ENCODE measurements around the gene RAD54L. TPM values are rescaled to one million over a fixed set of nuclear protein-coding genes. Genes with fewer than 3 reads are reported as not detected.
"Not testable (repeated sequence)": the region's sequence is repeated elsewhere in the genome, so short reads cannot be mapped to it uniquely, and the experiment has no call there.

RAD54L gene
- total RNA-seq, 2 experiments from 2014 or later, result 64.2 to 73.4 TPM

- CTCF ChIA-PET, result interaction anchor here (0.6 kb wide), 1 partner anchor 8 kb away, joined by 3 read pairs; no protein-coding TSS in a partner anchor
- POLR2A ChIA-PET, result no interaction called here
- no peaks in the 10 kb centered on the region for H3K4me1 Mint-ChIP-seq
- H3K36me3 Mint-ChIP-seq (ENCODE audit: low read depth), result no peaks in the 10 kb centered on the region
- no peak overlapping the region for H3K4me3 Mint-ChIP-seq
- H3K27ac Mint-ChIP-seq, result no peak overlapping the region
- H3K9me3 Mint-ChIP-seq (ENCODE audit: low read depth), result no peaks in the 10 kb centered on the region
- H3K27me3 Mint-ChIP-seq, result no peaks in the 10 kb centered on the region
- no peak for DNase-seq
- ATAC-seq, result no peak
- intact Hi-C loops (cut with DNase I, micrococcal nuclease), result no loop called here
These were observed 32.1 kb upstream of the RAD54L start for GRCh38 chr1:46215504-46215903.

DNA sequence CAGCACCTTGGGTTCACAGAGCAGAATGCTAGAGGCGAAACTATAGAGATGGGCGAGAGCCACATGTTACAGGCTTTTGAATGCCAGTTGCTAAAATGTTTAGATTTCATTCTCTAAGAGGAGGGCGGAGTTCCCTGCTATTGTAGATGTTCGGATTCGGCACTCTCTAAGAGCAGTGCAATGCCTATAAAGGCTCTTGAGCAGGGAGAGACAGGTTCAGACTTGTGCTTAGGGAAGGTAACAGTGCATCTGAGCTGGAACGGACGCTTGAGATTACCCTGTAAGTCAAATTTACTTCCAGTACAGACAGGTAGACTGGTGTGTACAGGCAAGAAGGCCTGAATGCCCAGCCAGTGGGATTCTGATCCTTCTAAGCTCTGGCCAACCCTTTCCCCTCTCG is 29.1 kb upstream of the RAD54L start:
- Mint-ChIP-seq H3K9me3 (ENCODE audit: low read depth) (no peaks in the 10 kb centered on the region), H3K27ac (no peak overlapping the region), H3K4me3 (no peak overlapping the region), H3K4me1 (no peaks in the 10 kb centered on the region), H3K27me3 (no peaks in the 10 kb centered on the region), H3K36me3 (ENCODE audit: low read depth) (no peaks in the 10 kb centered on the region)
- CTCF ChIA-PET, result interaction anchor here (0.8 to 1.3 kb wide), 2 partner anchors 8 to 154 kb away, joined by 4 to 5 read pairs; no protein-coding TSS in a partner anchor
- ATAC-seq (no peak), DNase-seq (no peak)
- intact Hi-C loops (cut with DNase I, micrococcal nuclease), result no loop called here
- POLR2A ChIA-PET, result no interaction called here

DNA sequence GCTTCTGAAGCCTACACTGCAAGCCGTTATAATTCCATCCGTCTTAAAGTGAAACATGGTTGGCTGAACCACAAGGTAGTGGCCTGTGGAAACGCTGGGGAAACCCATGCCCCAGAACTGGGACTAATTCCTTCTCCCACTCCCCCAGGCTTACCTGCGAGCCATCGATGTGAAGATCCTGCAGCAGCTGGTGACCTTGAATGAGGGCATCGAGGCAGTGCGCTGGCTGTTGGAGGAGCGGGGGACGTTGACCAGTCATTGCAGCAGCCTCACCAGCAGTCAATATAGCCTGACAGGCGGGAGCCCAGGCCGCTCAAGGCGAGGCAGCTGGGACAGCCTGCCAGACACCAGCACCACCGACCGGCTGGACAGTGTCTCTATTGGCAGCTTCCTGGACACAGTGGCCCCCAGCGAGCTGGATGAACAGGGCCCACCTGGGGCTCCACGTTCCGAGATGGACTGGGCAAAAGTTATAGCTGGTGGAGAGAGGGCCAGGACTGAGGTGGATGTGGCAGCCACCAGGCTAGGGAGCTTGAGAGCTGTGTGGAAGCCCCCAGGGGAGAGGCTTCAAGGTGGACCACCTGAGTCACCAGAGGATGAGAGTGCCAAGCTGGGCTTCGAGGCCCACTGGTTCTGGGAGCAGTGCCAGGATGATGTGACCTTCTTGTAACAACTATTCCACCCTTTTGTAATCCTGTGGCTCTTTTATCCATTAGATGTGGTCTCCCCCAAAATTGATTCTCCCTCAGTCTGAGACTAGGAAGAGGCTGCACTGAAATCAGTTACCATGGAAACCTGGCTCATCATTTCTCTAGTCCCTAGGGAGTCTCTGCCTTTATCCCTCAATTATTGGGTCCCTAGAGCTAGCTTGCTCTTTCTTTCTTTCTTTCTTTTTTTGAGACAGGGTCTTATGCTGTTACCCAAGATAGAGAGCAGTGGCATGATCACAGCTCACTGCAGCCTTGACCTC is 27.7 kb upstream of the RAD54L start:
- POLR2A ChIA-PET, result no interaction called here

DNA sequence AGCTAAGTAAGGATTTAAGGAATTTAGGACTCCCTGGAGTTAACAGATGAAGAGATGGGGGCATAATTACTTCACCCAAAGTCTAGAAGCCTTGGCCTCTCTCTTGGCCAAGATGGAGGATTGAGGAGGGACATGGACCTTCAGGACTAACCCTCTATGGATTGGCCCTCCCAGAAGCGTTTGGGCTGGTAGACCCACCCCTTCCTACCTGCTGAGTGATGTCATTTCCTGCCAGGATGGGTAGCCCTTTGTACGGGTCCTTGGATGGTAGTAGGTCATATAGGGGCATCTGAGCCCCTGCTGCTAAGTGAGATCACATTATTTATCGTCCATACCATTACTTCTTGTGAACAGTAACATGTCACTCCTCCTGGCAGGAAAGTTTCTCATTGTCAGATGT is 26.8 kb upstream of the RAD54L start:
- CTCF ChIA-PET, result interaction anchor here (0.6 to 2.3 kb wide), 3 partner anchors 36 to 183 kb away, joined by 3 to 6 read pairs (median 6); no protein-coding TSS in a partner anchor
- no peaks in the 10 kb centered on the region for H3K27me3 Mint-ChIP-seq
- H3K36me3 Mint-ChIP-seq (ENCODE audit: low read depth), result no peaks in the 10 kb centered on the region
- H3K9me3 Mint-ChIP-seq (ENCODE audit: low read depth), result no peaks in the 10 kb centered on the region
- H3K4me1 Mint-ChIP-seq, result no peaks in the 10 kb centered on the region
- H3K27ac Mint-ChIP-seq, result no peak overlapping the region
- DNase-seq (no peak), ATAC-seq (no peak)
- intact Hi-C loops (cut with DNase I, micrococcal nuclease), result no loop called here
- no peak overlapping the region for H3K4me3 Mint-ChIP-seq
- POLR2A ChIA-PET, result no interaction called here

More for the DNA sequence above, 27.7 kb upstream of the RAD54L start:
- Mint-ChIP-seq H3K9me3 (ENCODE audit: low read depth) (no peaks in the 10 kb centered on the region), H3K4me3 (no peak overlapping the region), H3K27me3 (no peaks in the 10 kb centered on the region), H3K27ac (no peak overlapping the region), H3K36me3 (ENCODE audit: low read depth) (no peaks in the 10 kb centered on the region), H3K4me1 (no peaks in the 10 kb centered on the region)
- ATAC-seq, result no peak
- intact Hi-C loops (cut with DNase I, micrococcal nuclease), result no loop called here
- CTCF ChIA-PET, result interaction anchor here (0.7 to 2.3 kb wide), 4 partner anchors 10 to 850 kb away, joined by 3 to 6 read pairs (median 4); no protein-coding TSS in a partner anchor
- DNase-seq, result no peak

DNA sequence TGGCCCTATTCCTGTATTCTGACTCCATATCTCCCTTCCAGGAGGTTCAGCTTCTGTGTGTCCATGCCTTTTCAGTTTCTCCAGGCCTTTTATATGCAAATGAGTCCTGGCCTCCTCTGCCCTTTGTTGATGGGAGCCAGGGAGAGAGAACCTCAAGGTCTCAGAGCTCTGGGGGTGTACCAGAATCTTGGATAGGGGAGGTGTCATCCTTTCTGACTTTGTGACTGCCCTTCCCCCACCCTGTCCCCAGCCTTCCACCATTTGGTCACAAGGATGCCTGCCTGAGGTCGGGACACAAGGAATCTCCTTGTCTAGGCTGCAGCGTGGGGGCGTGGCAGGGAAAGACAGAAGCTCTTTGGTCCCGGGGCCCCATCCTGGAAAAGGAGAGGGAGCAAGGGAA is 25.8 kb upstream of the RAD54L start:
- Mint-ChIP-seq H3K27ac (no peak overlapping the region), H3K27me3 (no peaks in the 10 kb centered on the region), H3K4me3 (no peak overlapping the region), H3K4me1 (no peaks in the 10 kb centered on the region), H3K9me3 (ENCODE audit: low read depth) (no peaks in the 10 kb centered on the region), H3K36me3 (ENCODE audit: low read depth) (no peaks in the 10 kb centered on the region)
- DNase-seq (no peak), ATAC-seq (no peak)
- intact Hi-C loops (cut with DNase I, micrococcal nuclease), result no loop called here
- ChIA-PET POLR2A (interaction anchor here (0.5 to 0.7 kb wide), 2 partner anchors 27 to 63 kb away, joined by 3 read pairs; no protein-coding TSS in a partner anchor), CTCF (interaction anchor here (0.6 to 2.3 kb wide), 6 partner anchors 12 to 1947 kb away, joined by 3 to 6 read pairs (median 4); no protein-coding TSS in a partner anchor)

DNA sequence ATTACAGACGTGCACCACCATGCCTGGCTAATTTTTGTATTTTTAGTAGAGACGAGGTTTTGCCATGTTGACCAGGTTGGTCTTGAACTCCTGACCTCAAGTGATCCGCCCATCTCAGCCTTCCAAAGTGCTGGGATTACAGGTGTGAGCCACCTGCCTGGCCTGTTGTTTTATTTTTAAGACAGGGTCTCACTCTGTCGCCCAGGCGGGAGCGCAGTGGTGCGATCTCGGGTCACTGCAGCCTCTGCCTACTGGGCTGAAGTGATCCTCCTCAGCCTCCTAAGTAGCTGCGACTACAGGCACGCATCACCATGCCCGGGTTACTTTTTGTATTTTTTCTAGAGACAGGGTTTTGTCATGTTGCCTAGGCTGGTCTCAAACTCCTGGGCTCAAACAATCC is 24.5 kb upstream of the RAD54L start:
- intact Hi-C loops (cut with DNase I, micrococcal nuclease), result loop anchor here (1.0 kb wide), 2 partner anchors 44 to 186 kb away; no protein-coding TSS in a partner anchor
- not testable (repeated sequence) for H3K4me1 Mint-ChIP-seq; ATAC-seq; H3K36me3 Mint-ChIP-seq (ENCODE audit: low read depth); DNase-seq; H3K9me3 Mint-ChIP-seq (ENCODE audit: low read depth); H3K4me3 Mint-ChIP-seq; H3K27me3 Mint-ChIP-seq; H3K27ac Mint-ChIP-seq
- ChIA-PET CTCF (interaction anchor here (0.6 to 3.6 kb wide), 33 partner anchors 8 to 569 kb away, joined by 3 to 43 read pairs (median 5); partner anchors contain the start of genes LURAP1 and PIK3R3), POLR2A (interaction anchor here (0.9 to 1.1 kb wide), 2 partner anchors 18 to 23 kb away, joined by 3 read pairs; no protein-coding TSS in a partner anchor)

DNA sequence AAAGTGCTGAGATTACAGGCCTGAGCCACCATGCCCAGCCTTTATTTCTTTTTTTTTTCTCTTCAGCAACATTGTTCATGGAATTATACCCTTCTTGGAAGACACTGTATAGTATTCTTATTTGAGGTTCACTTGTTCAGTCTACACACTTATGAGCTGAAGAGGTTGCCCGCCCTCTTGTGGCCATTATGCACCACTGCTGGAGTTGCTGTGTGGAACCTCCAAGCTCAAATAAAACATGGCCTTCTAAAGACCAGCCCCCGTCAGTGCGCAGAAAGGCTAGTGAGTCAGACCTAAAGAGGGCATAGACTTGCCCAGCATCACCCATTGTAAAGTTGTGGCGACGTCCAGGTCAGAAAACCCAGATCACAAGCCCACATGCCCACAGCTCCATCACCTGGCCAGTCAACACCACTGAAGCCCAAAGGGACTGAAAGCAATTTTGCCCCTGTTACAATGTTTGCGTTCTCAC is 24.1 kb upstream of the RAD54L start:
- ATAC-seq, result peak; percentile 100
- POLR2A ChIA-PET, result interaction anchor here (0.9 to 1.1 kb wide), 2 partner anchors 18 to 23 kb away, joined by 3 read pairs; no protein-coding TSS in a partner anchor
- DNase-seq, result peak; percentile 82

GRCh38 chr1:46224966-46225365 is 22.6 kb upstream of the RAD54L start:
- Mint-ChIP-seq H3K4me1 (peaks cover 3% of the 10 kb centered on the region), H3K27ac (no peak overlapping the region), H3K27me3 (no peaks in the 10 kb centered on the region), H3K4me3 (no peak overlapping the region), H3K36me3 (ENCODE audit: low read depth) (no peaks in the 10 kb centered on the region), H3K9me3 (ENCODE audit: low read depth) (no peaks in the 10 kb centered on the region)
- ATAC-seq (no peak), DNase-seq (no peak)
- ChIA-PET POLR2A (no interaction called here), CTCF (interaction anchor here (0.8 to 3.6 kb wide), 11 partner anchors 9 to 198 kb away, joined by 3 to 43 read pairs (median 4); partner anchors contain the start of gene RAD54L)
- intact Hi-C loops (cut with DNase I, micrococcal nuclease), result no loop called here

More for the DNA sequence above, 24.1 kb upstream of the RAD54L start:
- Mint-ChIP-seq H3K9me3 (ENCODE audit: low read depth) (no peaks in the 10 kb centered on the region), H3K4me3 (no peak overlapping the region), H3K27ac (no peak overlapping the region), H3K4me1 (peaks cover under 1% of the 10 kb centered on the region), H3K36me3 (ENCODE audit: low read depth) (no peaks in the 10 kb centered on the region), H3K27me3 (no peaks in the 10 kb centered on the region)
- intact Hi-C loops (cut with DNase I, micrococcal nuclease), result loop anchor here (1.0 kb wide), 2 partner anchors 44 to 186 kb away; no protein-coding TSS in a partner anchor
- CTCF ChIA-PET, result interaction anchor here (0.6 to 3.6 kb wide), 51 partner anchors 8 to 569 kb away, joined by 3 to 43 read pairs (median 4); partner anchors contain the start of genes LURAP1 and PIK3R3

DNA sequence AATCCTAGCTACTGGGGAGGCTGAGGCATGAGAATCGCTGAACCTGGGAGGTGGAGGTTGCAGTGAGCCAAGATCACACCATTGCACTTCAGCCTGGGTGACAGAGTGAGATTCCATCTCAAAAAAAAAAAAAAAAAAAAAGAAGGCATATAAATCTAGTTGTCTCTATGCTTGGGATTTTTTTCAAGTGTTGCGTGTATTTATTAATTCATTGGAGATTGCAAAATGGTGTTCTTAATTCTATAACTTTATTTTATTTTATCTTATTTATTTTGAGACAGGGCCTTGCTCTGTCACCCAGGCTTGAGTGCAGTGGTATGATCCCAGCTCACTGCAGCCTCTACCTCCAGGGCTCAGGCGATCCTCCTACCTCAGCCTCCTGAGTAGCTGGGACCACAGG is 16.3 kb upstream of the RAD54L start:
- H3K4me3 Mint-ChIP-seq; ATAC-seq; H3K27me3 Mint-ChIP-seq; H3K27ac Mint-ChIP-seq; POLR2A ChIA-PET; H3K9me3 Mint-ChIP-seq (ENCODE audit: low read depth); H3K4me1 Mint-ChIP-seq; H3K36me3 Mint-ChIP-seq (ENCODE audit: low read depth); intact Hi-C loops (cut with DNase I, micrococcal nuclease); DNase-seq: not testable (repeated sequence)
- CTCF ChIA-PET, result interaction anchor here (0.6 to 1.4 kb wide), 4 partner anchors 16 to 452 kb away, joined by 3 read pairs; no protein-coding TSS in a partner anchor

DNA sequence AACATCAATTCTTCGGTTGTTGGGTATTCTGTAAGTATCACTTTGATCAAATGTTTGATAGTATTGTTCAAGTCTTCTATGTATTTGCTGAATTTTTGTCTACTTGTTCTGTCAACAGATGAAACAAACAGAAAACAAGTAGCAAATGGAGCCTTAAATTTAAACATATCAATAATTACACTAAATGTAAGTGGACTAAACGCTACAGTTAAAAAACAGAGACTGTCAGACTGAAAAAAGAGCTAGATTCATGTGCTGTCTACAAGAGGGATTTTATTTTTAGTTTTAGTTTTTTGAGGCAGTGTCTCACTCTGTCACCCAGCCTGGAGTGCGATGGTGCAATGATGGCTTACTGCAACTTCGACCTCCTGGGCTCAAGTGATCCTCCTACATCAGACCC is 10.7 kb upstream of the RAD54L start:
- Mint-ChIP-seq H3K27me3 (no peaks in the 10 kb centered on the region), H3K4me3 (no peak overlapping the region), H3K36me3 (ENCODE audit: low read depth) (peaks cover 2% of the 10 kb centered on the region), H3K27ac (no peak overlapping the region), H3K4me1 (no peaks in the 10 kb centered on the region), H3K9me3 (ENCODE audit: low read depth) (peaks cover 5% of the 10 kb centered on the region)
- ATAC-seq (no peak), DNase-seq (no peak)
- CTCF ChIA-PET, result no interaction called here
- intact Hi-C loops (cut with DNase I, micrococcal nuclease), result no loop called here
- POLR2A ChIA-PET, result no interaction called here

GRCh38 chr1:46238865-46239264 is 8.7 kb upstream of the RAD54L start:
- POLR2A ChIA-PET; H3K36me3 Mint-ChIP-seq (ENCODE audit: low read depth); ATAC-seq; intact Hi-C loops (cut with DNase I, micrococcal nuclease); H3K27ac Mint-ChIP-seq; H3K27me3 Mint-ChIP-seq; H3K4me3 Mint-ChIP-seq; H3K9me3 Mint-ChIP-seq (ENCODE audit: low read depth); DNase-seq; CTCF ChIA-PET; H3K4me1 Mint-ChIP-seq: not testable (repeated sequence)

Data from activated CD4-positive, alpha-beta T cell treated with anti-CD3 and anti-CD28 coated beads for 36 hours (primary cell).